NCI-H1417 treated with DMSO at 0.1 percent for 48 hours (cell line): ENCODE measurements around the gene MGP.

Experiments used
- DNase-seq: peaks from one replicate; lab custom pipeline; 2025; lab: John Stamatoyannopoulos, UW

The MGP gene

DNA sequence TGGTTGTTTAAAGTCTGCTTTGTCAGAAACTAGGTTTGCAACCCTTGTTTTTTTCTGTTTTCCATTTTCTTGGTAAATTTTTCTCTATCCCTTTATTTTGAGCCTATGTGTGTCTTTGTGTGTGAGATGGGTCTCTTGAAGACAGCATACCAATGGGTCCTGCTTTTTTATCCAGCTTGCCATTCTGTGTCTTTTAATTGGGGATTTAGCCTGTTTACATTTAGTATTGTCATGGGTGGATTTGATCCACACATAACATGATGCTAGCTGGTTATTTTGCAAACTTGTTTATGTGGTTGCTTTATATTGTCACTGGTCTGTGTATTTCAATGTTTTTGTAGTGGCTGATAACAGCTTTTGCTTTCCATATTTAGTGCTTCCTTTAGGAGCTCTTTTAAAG lies 25.2 kb downstream of the MGP start:
- DNase-seq: no peak

DNA sequence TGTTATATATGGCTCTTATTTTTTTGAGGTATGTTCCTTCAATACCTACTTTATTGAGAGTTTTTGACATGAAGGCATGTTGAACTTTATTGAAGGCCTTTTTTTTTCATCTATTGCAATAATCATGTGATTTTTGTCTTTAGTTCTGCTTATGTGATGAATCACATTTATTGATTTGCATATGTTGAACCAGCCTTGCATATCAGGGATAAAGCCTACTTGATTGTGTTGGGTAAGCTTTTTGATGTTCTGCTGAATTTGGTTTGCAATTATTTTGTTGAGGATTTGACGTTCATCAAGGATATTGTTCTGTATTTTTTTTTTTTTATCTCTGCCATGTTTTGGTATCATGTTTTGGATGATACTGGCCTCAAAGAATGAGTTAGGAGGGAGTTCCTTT lies 27.1 kb downstream of the MGP start:
- DNase-seq: no peak

DNA sequence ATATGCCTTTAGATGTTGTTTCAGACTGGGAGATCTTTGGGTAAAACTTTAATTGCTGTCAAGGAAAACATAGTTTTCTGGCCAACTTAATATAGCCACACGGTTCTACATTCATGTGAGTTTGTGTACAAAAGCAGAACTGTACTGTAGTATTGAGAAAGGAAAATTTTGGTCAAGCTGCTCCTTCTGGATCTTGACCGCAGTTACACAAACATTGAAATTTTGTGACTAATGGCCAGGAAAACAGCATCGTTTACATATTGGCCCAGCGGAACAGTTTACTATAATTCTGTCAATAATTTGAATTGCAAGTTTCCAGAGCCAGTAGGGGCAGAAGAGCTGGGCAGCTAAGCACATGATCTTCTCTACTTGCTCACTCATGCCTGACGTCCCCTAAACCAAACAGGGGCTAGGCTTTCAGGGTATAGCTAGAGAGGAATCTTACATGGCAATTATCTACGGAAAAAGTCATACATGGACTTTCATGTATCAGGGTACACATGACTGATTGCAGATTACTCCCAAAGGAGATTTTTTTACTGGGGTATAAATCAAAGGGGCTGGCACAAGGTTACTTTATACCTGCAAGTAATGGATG lies 31.0 kb downstream of the MGP start:
- DNase-seq: no peak

DNA sequence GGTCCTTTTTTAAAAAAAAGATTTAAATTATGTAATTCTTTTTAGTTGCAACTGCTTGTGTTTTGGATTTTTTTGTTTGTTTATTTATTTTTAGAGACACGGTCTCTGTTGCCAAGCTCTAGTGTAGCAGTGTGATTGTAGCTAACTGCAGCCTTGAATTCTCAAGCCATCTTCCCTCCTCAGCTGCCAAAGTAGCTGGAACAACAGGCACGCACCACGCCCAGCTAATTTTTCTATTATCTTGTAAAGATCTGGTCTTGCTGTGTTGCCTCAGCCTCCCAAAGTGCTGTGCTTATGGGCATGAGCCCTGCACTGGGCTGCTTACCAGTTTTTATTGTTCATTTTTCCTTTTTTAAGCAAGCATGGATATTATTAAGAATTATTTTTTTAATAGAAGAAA lies 31.7 kb downstream of the MGP start:
- no peak for DNase-seq

DNA sequence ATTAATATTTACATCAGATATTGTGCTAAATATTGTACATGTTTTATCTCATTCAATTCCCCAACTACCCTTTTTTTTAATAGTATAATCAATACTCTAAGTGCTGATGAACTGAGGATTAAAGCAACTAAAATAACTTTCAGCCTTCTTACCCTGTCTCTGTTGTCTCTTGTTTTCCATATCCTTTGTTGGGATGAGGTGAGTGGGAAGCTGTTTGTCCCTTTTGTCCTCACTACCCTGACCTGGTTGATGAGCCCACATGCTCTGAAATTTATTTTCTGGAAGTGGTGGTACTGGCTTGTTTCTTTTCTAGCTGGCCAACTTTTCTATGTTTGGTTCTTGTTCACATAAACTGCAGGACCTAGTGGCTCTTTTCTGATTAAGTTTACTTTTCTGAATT lies 32.8 kb downstream of the MGP start:
- DNase-seq: no peak

DNA sequence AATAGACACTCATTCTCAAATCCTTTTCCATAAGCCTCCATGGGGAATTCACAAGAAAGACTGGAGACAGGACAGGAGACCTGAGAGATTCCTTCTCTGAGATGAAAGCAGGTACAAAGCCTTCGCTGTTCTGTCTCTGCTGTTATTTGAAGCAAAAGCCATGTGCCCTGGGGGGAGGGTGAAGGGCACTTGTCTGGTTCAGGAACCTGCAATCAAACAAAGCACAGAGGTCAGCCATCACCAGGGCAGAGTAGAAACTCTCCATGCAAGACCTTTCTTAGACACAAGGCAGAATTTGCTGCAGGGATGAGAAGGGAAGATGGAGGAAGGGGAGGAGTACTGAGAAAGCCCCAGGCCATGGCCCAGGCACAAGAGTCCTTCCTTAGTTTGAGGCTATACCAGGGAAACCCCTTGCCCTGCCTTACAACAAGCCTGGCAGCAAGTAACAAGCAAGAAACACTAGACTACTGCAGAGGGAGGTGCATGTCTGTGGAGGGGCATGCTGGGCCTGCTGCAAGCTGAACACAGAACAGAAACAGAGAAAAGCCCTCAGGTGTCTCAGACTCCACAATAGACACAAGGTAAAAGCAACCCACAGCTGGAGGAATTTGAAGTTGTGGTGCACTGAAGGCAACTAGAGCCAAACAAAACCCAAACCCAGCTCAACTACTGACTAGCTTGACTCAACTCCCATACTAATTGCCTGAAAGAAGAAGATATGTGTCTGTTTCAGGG lies 34.6 kb downstream of the MGP start:
- DNase-seq: no peak

DNA sequence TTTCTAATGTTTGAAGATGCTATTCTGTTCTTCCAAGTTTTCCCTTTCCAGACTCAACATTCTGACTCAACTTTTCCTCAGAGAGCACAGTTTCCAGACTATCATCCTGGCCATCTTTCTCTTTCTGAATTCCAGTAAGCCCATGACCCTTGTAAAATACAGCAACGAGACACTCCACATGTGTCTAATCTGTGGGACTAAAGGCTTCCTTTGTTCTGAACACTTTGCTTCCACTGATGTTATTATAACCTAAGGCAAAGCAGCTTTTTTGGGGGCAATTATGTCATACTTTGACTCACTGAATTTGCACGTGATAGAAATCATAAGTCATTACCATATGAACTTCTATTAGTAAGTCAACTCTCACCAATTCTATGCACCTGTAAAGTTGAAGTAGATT lies 36.0 kb downstream of the MGP start:
- DNase-seq: no peak

DNA sequence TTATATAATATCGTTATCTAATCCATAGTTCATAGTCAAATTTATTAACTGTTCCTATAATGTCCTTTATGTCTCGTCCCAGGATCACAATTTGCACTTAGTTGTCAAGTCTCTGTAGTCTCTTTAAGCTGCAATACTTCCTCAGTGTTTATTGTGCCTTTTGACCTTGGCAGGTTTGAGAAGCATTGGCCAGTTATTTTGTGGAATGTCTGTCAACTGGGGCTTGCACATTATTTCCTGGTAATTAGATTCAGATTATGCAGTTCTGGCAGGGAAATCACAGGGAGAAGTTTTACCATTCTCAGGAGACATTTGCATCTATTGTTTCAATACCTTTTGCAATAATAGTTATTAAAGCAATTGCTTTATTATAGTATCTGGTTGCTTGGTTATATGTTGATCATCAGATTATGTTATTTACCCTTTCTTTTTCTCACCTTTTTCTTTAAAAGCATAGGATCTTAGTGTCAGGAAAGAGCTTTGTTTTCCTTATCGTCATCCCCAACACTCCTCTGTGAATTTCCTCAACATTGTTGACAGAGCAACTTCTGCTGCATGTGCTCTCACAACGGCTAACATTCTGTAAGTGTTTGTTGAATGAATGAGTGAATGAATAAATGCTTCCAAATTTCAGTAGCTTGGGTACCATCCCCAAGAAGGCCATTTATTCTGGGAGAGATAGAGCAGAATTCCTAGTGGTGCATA lies 38.6 kb downstream of the MGP start:
- no peak for DNase-seq

DNA sequence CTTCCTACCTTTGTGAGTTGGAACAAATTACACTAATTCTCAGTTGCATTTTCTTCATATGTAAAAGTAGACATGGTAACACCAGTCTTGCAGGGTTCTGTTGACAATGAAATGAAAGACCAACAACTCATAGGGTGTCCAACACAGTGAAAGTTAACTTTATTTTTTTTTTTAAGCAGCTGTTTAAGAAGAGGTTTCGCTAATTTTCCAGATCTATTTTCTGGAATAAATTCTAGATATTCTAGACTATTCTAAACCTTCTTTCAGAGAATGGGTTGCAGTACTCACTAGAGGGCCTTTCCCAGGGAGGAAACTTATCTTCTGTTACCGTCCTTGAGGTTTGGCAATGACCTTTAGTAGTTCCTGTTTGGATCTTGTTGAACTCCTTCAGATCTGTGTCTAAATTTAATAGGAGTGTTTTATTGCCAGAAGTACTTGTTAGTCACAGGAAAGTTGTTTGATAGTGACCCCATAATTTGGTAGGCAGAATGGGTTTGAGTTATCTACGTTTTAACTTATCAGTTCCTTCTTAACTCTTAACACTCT lies 39.5 kb downstream of the MGP start:
- DNase-seq: no peak

DNA sequence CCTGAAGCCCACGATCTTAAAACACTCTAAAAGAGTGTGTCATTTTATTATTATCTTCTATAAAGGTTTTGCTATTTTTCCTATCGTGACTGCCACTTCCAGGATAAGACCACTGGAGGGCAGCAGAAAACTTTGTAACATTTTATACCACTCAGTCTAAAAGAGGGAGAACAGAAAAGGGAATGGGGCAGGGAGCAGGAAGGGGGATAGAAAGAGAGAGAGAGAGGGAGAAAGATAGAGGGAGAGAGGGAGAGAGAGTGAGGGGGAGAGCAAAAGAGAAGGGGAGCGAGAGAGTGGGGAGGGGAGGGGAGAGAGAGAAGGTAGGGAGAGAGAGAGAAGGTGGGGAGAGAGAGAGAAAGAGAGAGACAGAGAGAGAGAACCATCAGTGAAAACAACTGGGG lies 40.3 kb downstream of the MGP start:
- DNase-seq: no peak

DNA sequence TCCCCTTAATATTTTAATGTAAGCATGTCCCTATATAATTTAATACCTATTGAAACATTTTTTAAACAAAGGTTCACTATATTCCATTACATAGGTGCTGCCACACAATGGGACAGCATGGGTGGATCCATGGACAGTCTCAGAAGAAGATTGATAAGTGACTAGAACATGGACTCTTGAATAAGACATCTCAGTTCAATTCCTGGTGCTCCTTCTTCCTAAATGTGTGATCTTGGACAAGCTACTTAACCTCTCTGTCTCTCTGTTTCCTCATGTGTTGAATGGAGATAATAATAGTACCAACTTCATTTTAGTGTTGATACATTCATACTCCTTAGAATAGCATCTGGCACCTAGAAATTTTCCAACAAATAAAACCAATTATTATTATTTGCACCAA lies 41.3 kb downstream of the MGP start:
- DNase-seq: no peak

DNA sequence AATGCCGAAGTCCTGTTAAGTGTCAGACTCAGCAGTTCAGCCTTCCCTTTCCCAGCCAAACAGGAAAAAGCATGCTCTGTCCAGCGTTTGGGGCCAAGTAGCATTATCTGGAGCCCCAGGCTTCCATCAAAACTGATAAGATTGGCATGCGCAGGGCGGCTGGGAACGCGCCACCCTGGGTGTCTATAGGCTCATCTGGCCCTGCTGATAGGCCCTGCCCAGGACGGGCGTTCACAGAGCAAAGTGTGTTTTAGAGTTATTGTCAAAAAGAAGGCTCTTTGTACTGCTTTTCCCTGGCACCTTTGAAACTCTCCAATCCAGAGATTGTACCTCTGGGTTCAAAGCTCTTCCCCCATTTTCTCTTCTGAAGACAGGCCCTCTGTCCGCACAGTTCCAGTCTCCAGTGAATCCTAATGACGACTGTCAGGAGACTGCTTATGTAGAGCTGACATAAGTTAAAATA lies 42.2 kb downstream of the MGP start, which contains the start of gene ART4:
TSS of gene ART4 (minus strand) at position 102 of the 463 bp plus-strand sequence. CDS start 413 bp downstream, outside the sequence.
- DNase-seq: no peak

DNA sequence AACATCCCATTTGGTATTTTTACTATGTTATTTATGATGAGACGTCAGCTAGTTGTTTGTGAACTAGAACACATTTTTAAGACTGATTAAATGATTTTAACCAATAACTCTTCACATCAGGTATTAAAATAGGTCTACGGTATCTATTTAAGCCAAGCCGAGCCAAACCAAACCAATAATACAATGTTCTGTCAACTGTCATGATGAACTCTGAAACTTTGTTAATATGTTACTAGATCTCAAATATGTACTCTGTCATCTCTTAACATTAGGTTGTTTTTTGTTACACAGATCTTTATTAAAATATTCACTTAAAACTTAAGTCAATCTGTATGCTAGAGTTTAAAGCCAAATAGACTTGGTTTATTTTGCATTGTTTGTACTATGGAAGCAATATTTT lies 43.3 kb downstream of the MGP start:
- DNase-seq: no peak

DNA sequence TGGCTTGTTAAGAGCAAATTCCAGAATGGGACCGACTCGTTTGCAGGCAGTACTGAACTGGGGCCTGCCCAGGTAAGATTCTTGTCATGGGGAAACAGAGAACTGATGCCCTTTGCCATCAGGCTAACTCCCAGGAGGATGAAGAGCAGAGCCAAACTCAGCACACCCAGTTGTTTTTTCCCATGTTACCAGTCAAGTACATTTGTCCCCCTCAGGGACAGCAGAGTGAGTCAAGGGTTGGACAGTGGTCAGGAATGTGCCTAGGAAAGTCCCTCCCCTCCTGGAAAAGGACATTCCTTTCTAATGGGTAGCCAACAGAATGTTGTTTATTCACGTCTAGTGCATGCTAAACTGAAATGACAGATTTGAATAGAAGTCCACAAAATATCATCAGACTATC lies 43.9 kb downstream of the MGP start:
- no peak for DNase-seq

DNA sequence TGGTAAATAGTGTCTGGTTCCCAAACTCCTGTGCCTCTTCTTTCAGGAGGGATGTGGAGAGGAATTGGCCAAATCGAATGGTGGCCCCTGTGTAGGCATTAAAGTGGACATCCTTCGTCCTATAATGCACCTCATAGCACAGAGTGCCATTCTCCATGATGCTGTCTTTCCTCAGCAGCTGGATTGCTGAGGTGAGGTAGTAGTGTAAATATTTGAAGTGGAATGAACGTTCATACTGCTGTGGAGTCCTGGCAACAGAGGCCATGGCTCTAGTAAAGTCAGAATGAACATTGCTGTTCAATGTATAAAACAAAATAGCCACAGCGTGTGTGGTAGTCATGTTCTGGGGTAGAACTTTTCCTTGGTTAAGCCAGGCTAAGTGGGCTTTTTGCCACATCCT lies 45.0 kb downstream of the MGP start:
- DNase-seq: no peak

DNA sequence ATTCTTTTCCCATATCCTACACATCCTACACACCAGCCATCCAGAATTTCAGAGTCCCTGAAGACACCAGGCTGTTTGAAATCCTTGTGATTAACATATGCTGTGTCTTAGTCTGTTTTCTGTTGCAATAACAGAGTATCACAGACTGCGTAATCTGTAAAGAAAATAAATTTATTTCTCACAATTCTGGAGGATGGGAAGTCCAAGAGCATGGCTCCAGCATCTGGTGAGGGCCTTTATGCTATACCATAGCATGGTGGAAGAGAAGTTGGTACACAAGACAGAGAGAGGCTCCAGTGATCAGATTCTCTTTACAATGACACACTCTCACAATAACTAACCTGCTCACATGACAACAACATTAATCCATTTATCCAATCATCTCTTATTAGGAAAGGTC lies 46.4 kb downstream of the MGP start:
- no peak for DNase-seq

DNA sequence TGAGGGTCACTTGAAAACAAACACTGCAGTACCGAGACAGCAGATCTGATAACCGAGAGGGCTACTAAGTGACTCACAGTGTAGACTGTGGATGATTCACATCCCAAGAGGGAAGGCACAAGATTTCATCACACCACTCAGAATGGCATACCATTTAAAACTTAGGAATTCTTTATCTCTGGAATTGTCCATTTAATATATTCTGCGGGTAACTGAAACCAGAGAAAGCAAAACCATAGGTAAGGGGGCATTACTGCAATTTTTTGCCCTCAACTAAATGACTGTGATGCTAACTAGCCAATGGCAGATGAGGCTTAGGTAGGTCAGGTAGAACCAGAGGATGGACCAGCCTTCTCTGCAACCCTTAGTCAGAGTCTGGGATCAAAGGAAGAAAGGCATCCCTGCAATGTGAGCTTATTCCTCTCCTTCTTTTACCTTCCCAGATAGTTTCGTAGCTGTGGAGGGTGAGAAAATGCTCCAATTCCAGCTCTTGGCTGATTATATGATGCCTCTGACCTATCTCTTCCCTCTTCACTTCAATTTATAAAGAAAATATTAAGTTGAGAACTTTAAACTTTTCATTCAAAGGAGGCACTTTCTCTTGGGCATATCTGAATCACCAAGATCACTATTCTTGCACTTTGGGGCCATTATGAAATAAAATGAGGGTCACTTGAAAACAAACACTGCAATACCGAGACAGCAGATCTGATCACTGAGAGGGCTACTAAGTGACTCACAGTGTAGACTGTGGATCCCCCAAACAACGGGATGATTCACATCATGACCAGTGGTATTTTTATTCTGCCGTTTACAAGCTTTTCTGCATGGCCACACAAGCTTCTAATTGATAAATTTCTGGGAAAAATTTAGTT lies 49.1 kb downstream of the MGP start:
- no peak for DNase-seq

DNA sequence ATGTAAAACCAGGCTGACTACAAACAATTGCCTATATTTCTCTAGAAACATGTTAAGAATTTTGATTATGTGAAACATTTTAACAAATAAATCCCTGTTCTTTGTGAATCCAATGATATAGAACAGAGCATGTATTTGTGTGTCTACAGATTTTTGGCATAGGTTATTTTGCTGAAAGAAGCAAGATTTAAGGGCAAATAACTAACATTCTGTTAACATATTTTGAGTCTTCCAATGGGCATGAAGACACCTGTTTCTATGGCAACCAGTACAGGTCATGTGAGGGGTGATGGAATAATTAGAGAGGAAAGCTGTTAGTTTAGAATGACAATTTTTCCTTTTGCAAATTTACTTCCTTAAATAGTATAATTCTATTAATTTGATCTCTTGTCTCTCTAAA lies 51.1 kb downstream of the MGP start:
- DNase-seq: no peak

DNA sequence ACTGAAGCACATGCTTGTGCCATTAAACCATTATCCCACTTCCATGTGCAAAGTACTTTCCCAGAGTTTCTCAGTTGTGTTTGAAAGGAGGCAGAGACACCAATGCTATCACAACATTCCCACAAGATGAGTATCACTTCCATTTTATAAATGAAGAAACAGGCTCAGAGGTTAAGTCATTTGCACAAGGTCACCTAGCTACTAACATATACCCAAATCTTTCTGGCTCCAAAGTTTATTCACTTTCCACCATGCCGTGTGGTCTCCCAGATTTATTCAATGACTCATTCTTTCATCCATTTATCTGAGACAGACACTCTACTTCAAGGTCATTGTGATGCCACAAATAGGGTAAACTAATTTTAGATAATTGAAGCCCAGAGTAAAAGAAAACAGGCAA lies 51.7 kb downstream of the MGP start:
- no peak for DNase-seq

DNA sequence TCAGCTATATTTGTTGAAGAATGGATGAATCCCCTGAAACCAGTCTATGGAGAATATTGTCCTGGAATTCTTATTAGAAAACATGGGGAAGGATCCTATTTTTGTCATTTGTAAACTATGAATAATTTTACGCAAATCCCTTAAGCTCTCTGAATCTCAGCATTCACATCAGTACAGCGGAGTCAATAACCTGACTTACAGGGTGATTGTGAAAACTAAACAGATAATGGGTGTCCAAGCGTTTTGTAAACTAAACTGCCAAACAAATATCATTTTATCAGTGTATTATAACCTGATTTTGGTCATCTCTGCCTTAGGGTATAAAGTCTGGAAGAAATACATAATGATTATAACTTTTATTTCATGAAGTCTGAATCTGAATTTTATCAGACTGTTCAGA lies 52.3 kb downstream of the MGP start:
- DNase-seq: no peak
